ENCODE data around the gene RPUSD3.
A peak's percentile ranks its signal among the peaks of the same experiment; 100 is the strongest.

The RPUSD3 gene, protein sequence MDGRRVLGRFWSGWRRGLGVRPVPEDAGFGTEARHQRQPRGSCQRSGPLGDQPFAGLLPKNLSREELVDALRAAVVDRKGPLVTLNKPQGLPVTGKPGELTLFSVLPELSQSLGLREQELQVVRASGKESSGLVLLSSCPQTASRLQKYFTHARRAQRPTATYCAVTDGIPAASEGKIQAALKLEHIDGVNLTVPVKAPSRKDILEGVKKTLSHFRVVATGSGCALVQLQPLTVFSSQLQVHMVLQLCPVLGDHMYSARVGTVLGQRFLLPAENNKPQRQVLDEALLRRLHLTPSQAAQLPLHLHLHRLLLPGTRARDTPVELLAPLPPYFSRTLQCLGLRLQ

DNA sequence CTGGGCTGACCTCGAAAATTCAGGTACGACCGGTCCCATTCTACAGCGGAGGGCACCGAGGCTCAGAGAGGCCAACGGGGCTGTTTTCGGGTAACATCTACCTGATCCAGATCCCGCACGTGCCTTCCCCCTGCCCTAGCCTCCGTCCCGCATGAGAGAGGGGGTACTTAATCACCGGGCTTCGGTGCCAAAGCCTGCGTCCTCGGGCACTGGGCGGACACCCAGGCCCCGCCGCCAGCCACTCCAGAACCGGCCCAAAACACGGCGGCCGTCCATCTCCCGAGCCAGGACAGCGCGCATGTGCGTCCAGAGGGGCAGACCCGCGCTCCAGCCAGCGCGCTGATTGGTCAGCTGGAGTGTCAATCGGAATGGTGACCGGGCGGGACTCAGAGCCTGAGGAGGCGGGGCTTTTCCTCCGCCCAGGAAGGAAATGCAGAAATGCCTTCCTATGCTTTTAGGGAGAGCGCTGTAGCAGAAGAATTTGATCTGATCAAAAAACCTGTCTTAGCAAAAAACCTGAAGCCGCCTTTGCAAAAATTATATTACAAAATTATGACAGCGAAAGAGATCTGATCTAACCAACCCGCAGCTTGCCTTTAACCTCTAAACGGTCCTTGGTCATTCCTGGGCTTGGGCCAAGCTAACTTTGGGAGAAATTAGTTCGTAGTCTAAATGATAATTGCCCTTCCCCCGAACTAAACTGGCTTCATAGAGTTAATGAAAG lies at the start of gene RPUSD3:
TSS of gene RPUSD3 (minus strand) at position 294 of the 724 bp plus-strand sequence. CDS start at position 276, 18 bp downstream.
- no peaks in the 10 kb centered on the region for H3K27me3 ChIP-seq (ENCODE audit: low read depth)

DNA sequence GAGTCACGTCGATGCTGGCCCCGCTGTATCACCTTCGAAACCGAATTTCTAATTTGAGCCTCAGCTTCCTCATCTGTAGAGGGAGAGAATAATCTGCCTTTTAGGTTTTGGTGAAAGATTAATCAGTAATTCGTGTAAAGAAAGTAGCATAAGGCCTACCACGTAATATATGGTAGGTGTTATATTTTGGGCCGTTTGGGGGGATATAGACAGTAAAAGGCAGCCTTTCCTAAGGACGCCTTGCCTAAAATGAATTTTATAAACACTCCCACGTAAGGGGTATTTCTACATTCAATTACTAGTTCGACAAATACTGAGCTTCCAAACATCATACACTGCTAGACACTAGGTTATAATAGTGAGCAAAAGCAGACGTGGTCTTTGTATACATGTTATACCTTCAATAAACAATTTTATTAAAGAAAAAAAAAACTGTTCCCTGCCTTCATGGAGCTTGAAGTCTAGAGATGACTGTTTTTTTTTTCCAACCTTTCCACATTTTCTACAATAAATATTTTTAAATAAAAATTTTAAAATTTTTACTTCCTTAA lies 47.3 kb upstream of the RPUSD3 start:
- DNase-seq (ENCODE audit: low spot score in 2 of 2) = no peak
- peaks cover 6% of the 10 kb centered on the region for H3K4me1 ChIP-seq
- H3K27me3 ChIP-seq (ENCODE audit: low read depth) = no peaks in the 10 kb centered on the region
- in situ Hi-C loops (cut with MboI; ENCODE audit: low sequenced_read_pairs) = no loop called here
- H3K4me3 ChIP-seq = peak overlapping the region; percentile 97
- H3K36me3 ChIP-seq (replicated peaks) = peaks cover 25% of the 10 kb centered on the region
- no peaks in the 10 kb centered on the region for H3K9me3 ChIP-seq

More for the DNA sequence above, at the start of gene RPUSD3:
- H3K4me1 ChIP-seq = peaks cover 21% of the 10 kb centered on the region
- in situ Hi-C loops (cut with MboI; ENCODE audit: low sequenced_read_pairs) = no loop called here
- peak; percentile 83 to 98 for DNase-seq (ENCODE audit: low spot score in 2 of 2)
- H3K4me3 ChIP-seq = peak within 1 kb of the TSS; percentile 78
- H3K36me3 ChIP-seq (replicated peaks) = peaks cover 32% of the 10 kb centered on the region
- no peaks in the 10 kb centered on the region for H3K9me3 ChIP-seq

DNA sequence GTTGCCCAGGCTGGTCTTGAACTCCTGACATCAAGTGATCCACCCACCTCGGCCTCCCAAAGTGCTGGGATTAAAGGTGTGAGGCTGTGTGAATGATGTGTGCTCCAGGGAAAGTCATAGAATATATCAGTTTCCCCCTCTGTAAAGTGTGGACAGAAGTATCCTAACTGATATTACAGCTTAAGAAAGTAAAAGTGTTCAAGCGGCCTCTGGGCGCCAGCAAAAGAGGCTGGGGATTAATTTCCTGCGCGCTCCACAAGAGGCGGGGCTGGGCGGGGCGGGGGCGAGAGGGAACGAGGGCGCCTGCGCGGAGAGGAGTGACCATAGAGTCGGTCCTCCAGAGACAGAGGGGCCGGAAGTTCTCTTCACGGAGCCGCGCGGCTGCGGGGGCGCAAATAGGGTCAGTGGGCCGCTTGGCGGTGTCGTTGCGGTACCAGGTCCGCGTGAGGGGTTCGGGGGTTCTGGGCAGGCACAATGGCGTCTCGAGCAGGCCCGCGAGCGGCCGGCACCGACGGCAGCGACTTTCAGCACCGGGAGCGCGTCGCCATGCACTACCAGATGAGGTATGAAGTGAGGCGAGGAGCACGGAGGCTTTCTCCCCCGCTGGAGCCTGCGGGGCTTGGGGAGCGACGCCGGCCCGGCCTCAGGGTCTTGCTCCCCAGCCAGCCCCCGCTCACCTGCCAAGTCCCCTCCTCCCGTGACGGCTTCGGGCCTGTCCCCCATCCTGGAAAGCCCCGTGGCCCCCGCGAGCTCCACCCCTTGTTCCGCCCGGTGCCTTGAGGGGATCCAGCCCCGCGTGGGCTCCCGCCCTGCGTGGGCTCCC lies 46.7 kb upstream of the RPUSD3 start, which contains the start of gene JAGN1:
TSS of gene JAGN1 (plus strand) at position 362 of the 823 bp plus-strand sequence. CDS start at position 475, 113 bp downstream.
- DNase-seq (ENCODE audit: low spot score in 2 of 2) = peak; percentile 72 to 92
- H3K27me3 ChIP-seq (ENCODE audit: low read depth) = no peaks in the 10 kb centered on the region
- peak within 1 kb of the TSS; percentile 97 for H3K4me3 ChIP-seq
- in situ Hi-C loops (cut with MboI; ENCODE audit: low sequenced_read_pairs) = no loop called here
- peaks cover 6% of the 10 kb centered on the region for H3K4me1 ChIP-seq
- peaks cover 22% of the 10 kb centered on the region for H3K36me3 ChIP-seq (replicated peaks)
- H3K9me3 ChIP-seq = no peaks in the 10 kb centered on the region

DNA sequence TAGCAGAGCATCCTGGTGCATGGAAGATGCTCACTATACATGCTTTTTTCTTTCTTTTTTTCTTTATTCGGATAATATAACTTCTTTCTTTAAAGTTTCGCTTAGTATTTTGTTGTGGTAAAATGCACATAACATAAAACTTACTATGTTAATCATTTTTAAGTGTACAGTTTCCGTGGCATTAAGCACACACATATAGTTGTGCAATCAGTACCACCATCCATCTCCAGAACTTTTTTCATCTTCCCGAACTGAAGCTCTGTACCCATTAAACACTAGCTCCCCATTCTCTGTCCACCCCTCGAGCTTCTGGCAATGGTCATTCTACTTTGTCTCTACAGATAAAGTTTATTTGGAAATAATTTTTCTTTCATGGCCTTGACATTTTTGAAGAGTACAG lies 45.6 kb upstream of the RPUSD3 start:
- H3K27me3 ChIP-seq (ENCODE audit: low read depth) = no peaks in the 10 kb centered on the region
- peaks cover 22% of the 10 kb centered on the region for H3K36me3 ChIP-seq (replicated peaks)
- no peaks in the 10 kb centered on the region for H3K9me3 ChIP-seq
- no peak overlapping the region for H3K4me3 ChIP-seq
- DNase-seq (ENCODE audit: low spot score in 2 of 2) = no peak
- peaks cover 6% of the 10 kb centered on the region for H3K4me1 ChIP-seq
- in situ Hi-C loops (cut with MboI; ENCODE audit: low sequenced_read_pairs) = no loop called here

DNA sequence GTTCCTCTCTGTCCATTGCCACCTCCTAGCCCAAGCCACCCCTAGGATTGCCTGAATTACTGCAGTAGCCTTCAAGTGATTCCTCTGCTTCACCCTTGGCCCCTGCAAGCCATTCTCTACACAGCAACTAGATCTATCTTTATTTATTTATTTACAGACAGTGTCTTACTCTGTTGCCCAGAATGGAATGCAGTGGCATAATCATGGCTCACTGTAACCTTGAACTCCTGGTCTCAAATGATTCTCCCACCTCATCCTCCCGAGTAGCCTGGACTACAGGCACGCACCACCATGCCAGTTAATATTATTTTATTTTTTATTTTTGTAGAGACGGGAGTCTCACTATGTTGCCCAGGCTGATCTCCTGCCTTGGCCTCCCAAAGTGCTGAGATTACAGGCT lies 44.7 kb upstream of the RPUSD3 start:
- no peak for DNase-seq (ENCODE audit: low spot score in 2 of 2)
- H3K27me3 ChIP-seq (ENCODE audit: low read depth) = no peaks in the 10 kb centered on the region
- peaks cover 6% of the 10 kb centered on the region for H3K4me1 ChIP-seq
- in situ Hi-C loops (cut with MboI; ENCODE audit: low sequenced_read_pairs) = no loop called here
- peaks cover 17% of the 10 kb centered on the region for H3K36me3 ChIP-seq (replicated peaks)
- no peaks in the 10 kb centered on the region for H3K9me3 ChIP-seq
- H3K4me3 ChIP-seq = no peak overlapping the region

DNA sequence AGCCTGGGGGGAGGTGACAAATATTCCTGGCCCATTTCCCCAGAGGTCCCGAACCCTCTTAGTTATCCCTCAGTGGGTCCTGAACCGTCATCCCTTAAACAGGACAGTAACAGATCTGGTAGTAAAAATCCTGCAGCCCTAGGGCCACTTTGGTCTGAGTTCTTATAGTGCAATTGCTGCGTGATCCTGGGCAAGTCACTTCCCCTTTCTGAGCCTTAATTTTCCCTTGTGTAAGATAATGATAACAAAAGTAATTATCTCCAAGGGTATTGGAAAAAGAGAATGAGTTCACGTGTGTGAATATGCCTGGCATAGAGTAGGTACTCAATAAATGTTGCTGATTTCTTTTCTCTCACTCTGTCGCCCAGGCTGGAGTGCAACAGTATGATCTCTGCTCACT lies 43.7 kb upstream of the RPUSD3 start:
- Histone ChIP-seq H3K36me3 (replicated peaks) (peaks cover 7% of the 10 kb centered on the region), H3K4me1 (peaks cover 6% of the 10 kb centered on the region), H3K9me3 (no peaks in the 10 kb centered on the region), H3K27me3 (ENCODE audit: low read depth) (no peaks in the 10 kb centered on the region), H3K4me3 (no peak overlapping the region)
- in situ Hi-C loops (cut with MboI; ENCODE audit: low sequenced_read_pairs) = no loop called here
- DNase-seq (ENCODE audit: low spot score in 2 of 2) = no peak

DNA sequence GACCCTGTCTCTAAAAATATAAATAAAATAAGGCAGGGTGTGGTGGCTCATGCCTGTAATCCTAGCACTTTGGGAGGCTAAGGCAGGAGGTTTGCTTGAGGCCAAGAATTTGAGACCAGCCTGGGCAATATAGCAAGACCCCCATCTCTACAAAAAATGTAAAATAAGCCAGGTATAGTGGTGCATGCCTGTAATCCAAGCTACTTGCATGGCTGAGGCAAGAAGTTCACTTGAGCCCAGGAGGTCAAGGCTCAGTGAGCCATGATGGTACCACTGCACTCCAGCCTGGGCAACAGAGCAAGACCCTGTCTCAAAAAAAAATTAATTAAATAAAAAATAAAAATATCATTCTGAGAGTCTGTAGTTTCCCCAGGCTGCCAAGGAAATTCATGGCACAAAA lies 42.5 kb upstream of the RPUSD3 start:
- Histone ChIP-seq H3K9me3 (no peaks in the 10 kb centered on the region), H3K4me3 (no peak overlapping the region), H3K4me1 (peaks cover 2% of the 10 kb centered on the region; the same call in 1 of the 2 replicates), H3K36me3 (replicated peaks) (no peaks in the 10 kb centered on the region), H3K27me3 (ENCODE audit: low read depth) (no peaks in the 10 kb centered on the region)
- in situ Hi-C loops (cut with MboI; ENCODE audit: low sequenced_read_pairs) = no loop called here
- DNase-seq (ENCODE audit: low spot score in 2 of 2) = no peak

DNA sequence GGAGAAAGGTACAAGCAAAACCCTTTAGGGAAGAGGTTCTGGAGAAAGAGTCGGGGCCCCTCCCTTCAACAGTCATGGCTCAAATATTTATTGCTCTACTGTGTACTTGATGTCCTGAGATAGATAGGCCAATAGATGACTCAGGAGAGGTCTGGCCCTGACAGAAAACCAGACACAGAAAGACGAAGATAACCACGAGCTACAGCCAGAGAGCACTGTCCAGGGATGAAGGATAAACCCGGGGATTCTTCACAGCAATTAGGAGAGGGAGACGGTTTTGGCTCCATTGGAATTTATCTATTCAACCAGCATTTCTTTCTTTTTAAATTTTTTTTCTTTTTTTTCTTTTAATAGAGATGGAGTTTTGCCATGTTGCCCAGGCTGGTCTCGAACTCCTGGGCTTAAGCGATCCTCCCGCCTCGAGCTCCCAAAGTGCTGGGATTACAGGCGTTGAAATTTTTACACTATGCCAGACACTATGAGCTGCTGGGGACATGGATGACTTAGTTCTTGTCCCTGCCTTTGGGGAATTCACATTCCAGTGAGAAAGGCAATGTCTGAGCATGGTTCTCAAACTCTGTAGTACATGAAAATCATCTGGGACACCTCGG lies 40.9 kb upstream of the RPUSD3 start:
- no peaks in the 10 kb centered on the region for H3K4me1 ChIP-seq
- in situ Hi-C loops (cut with MboI; ENCODE audit: low sequenced_read_pairs) = no loop called here
- no peak for DNase-seq (ENCODE audit: low spot score in 2 of 2)
- H3K9me3 ChIP-seq = no peaks in the 10 kb centered on the region
- H3K27me3 ChIP-seq (ENCODE audit: low read depth) = no peaks in the 10 kb centered on the region
- H3K4me3 ChIP-seq = no peak overlapping the region
- H3K36me3 ChIP-seq (replicated peaks) = no peaks in the 10 kb centered on the region

DNA sequence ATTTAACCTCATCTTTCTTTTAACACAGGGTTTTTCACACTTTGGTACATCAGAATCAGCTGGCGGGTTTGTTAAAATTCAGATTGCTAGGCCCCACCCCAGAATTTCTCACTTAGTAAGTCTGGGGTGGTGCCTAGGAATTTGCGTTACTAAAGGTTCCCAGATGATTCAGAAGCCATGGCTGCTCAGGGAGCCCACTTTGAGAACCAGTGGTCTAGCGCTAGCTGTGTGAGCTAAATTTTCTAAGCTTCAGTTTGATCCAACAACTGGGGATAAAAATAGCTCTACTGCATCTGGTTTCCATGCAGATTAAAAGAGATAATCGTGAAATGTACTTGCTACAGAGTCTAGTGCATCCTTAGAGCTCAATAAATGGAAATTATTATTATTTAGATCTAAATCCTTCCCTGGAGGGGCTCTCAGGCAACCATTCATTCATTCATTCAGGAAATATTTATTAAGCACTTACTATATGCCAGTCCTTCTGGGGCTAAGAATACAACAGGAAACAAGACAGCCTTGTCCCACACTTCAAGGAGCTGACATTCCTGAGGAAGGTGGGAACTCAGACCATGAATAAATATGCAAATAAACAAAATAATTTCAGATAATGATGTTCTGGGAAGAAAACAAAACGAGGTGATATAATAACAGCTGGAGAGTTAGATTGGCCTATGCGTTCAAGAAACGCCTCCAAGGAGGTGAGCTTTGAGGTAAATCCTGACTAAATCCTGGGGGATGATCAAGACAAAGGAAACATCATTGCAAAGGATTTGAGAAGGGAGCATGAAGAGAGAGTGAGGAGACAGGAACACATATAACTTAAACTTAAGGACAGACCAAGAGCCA lies 40.1 kb upstream of the RPUSD3 start:
- Histone ChIP-seq H3K27me3 (ENCODE audit: low read depth) (no peaks in the 10 kb centered on the region), H3K9me3 (no peaks in the 10 kb centered on the region), H3K4me1 (no peaks in the 10 kb centered on the region), H3K4me3 (no peak overlapping the region), H3K36me3 (replicated peaks) (no peaks in the 10 kb centered on the region)
- in situ Hi-C loops (cut with MboI; ENCODE audit: low sequenced_read_pairs) = no loop called here
- DNase-seq (ENCODE audit: low spot score in 2 of 2) = no peak

DNA sequence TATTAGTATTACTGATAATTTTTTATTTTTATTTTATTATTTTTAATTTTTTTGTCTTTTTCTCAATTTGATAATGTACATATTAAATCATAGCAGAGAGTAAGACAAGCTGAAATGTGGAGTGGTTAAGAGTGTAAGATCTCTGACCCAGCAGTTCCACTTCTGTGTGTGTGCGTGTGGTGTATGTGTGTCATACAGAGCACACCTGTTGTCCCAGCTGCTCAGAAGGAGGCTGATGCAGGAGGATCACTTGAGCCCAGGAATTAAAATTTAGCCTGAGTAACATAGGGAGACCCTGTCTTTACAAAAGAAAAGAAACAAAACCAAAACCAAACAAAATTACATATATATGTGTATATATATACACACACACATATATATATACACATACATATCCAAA lies 37.6 kb upstream of the RPUSD3 start:
- no peak for DNase-seq (ENCODE audit: low spot score in 2 of 2)
- Histone ChIP-seq H3K4me1 (no peaks in the 10 kb centered on the region), H3K4me3 (no peak overlapping the region), H3K27me3 (ENCODE audit: low read depth) (no peaks in the 10 kb centered on the region), H3K36me3 (replicated peaks) (no peaks in the 10 kb centered on the region), H3K9me3 (no peaks in the 10 kb centered on the region)
- in situ Hi-C loops (cut with MboI; ENCODE audit: low sequenced_read_pairs) = no loop called here

DNA sequence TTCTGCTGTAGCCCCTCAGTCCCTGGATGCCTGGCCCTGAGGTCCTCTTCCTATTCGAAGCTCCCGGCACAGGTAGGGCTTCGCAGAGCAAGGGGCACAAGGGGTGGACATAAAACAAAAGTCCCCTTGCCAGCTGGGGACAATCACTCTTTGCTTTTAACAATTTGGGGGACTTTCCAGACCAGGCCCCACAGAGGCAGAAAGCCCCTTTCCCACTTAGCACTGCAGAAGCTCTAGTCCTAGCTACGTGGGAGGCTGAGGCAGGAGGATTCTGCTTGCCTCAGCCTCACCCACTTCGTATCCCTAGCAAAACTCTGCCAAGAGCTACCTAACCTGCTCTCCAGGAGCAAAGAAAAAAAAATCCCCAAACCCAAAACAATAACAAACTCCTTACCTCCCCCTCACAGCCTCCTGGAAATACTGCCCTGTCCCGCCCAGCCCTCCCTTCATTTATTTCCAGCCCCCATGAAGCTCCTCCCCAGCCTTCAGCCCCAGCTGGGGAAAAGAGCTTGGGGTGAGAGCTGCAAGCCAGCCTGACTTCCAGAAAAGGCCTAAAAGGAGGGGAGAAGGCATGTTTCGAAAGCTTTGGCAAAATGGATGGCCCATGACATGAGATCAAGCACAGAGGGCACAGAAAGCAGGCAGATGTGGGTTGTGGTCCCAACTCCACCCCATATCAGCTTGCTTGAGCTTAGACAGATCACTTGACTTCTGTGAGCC lies 36.2 kb upstream of the RPUSD3 start, which contains the start of gene CIDEC:
TSS of gene CIDEC (minus strand) at position 424 of the 720 bp plus-strand sequence. CDS start 1,767 bp downstream, outside the sequence.
- Histone ChIP-seq H3K36me3 (replicated peaks) (no peaks in the 10 kb centered on the region), H3K27me3 (ENCODE audit: low read depth) (no peaks in the 10 kb centered on the region), H3K9me3 (no peaks in the 10 kb centered on the region), H3K4me1 (no peaks in the 10 kb centered on the region), H3K4me3 (no peak within 1 kb of the TSS)
- DNase-seq (ENCODE audit: low spot score in 2 of 2) = no peak
- in situ Hi-C loops (cut with MboI; ENCODE audit: low sequenced_read_pairs) = no loop called here

DNA sequence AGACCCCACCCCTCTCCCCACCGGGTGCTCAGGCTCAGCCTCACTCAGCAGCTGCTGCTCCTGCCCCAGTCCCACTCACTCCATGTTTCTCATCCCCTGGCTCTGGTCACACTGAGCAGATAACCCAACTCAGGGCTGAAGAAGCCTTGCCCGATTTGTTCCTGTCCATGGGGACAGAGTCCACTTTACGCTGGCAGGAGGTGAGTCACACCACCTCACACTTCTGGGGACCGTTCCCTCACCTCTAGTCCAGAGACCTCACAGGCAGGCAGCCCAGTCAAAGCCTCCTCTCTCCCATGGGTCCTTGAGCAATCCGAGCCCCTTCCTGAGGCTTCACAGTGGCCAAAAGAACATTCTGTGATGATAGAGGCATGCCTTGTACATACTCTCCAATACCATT lies 34.9 kb upstream of the RPUSD3 start:
- Histone ChIP-seq H3K36me3 (replicated peaks) (no peaks in the 10 kb centered on the region), H3K9me3 (no peaks in the 10 kb centered on the region), H3K4me1 (no peaks in the 10 kb centered on the region), H3K4me3 (no peak overlapping the region), H3K27me3 (ENCODE audit: low read depth) (no peaks in the 10 kb centered on the region)
- no peak for DNase-seq (ENCODE audit: low spot score in 2 of 2)
- in situ Hi-C loops (cut with MboI; ENCODE audit: low sequenced_read_pairs) = no loop called here

All from HAP-1 (cell line).